ENCODE measurements around the gene UGT1A10. TPM values are rescaled to one million over a fixed set of nuclear protein-coding genes. Genes with fewer than 3 reads are reported as not detected.

UGT1A10 gene
- total RNA-seq, 1 experiment from 2014 or later = not detected

- H3T11ph ChIP-seq (ENCODE audit: low read length) = no peak overlapping the region
- H3K27ac Mint-ChIP-seq = no peak overlapping the region
- no peaks in the 10 kb centered on the region for H3K79me2 ChIP-seq (ENCODE audit: insufficient read depth, low read length)
- H3K23ac ChIP-seq (ENCODE audit: insufficient read length, low read depth, low read length) = no peak overlapping the region
- H2BK120ac ChIP-seq (ENCODE audit: low read depth, low read length, poor library complexity, severe bottlenecking) = no peak overlapping the region
- H2BK15ac ChIP-seq (ENCODE audit: low read depth, low read length) = no peak overlapping the region
- peaks cover 13 to 22% of the 10 kb centered on the region in 2 experiments; a peak in 4 of 5 replicates for H3K9me3 Mint-ChIP-seq
- H2BK12ac ChIP-seq (ENCODE audit: insufficient read length, low read depth, low read length) = no peak overlapping the region
- no peaks in the 10 kb centered on the region for H3K23me2 ChIP-seq (ENCODE audit: insufficient read length, low read depth, low read length, poor library complexity, severe bottlenecking)
- no peak overlapping the region for H2AK5ac ChIP-seq (ENCODE audit: insufficient read length, low read length)
- no peaks in the 10 kb centered on the region for H3K4me1 Mint-ChIP-seq
- H3K9ac ChIP-seq (ENCODE audit: extremely low read depth, insufficient read length, low read length) = no peak overlapping the region
- H3K79me1 ChIP-seq (ENCODE audit: insufficient read depth, low read depth, low read length, poor library complexity, severe bottlenecking) = no peaks in the 10 kb centered on the region
- H3K4me1 ChIP-seq (ENCODE audit: insufficient read depth, low read length) = no peaks in the 10 kb centered on the region
- peaks cover 4% of the 10 kb centered on the region for H3K9me3 ChIP-seq (ENCODE audit: control insufficient read depth, low read depth, low read length)
- H2BK20ac ChIP-seq (ENCODE audit: low read depth, low read length, poor library complexity, severe bottlenecking) = no peak overlapping the region
- H3K4me3 Mint-ChIP-seq = no peak overlapping the region
- no peak overlapping the region for H3K27ac ChIP-seq (ENCODE audit: insufficient read length, low read depth, low read length)
- H3K18ac ChIP-seq (ENCODE audit: insufficient read length, low read depth, low read length) = no peak overlapping the region
- no peak overlapping the region for H3K14ac ChIP-seq (ENCODE audit: insufficient read depth, low read length)
- H4K8ac ChIP-seq (replicated peaks; ENCODE audit: insufficient read length, low read depth, low read length) = no peak overlapping the region
- peaks cover 12% of the 10 kb centered on the region; the same call in 1 of the 2 replicates for H3K27me3 Mint-ChIP-seq (ENCODE audit: low read depth)
- H3K27me3 ChIP-seq (ENCODE audit: insufficient read depth, low read length) = no peaks in the 10 kb centered on the region
- H4K5ac ChIP-seq (ENCODE audit: insufficient read length, low read depth, low read length) = no peak overlapping the region
- no peaks in the 10 kb centered on the region for H4K20me1 ChIP-seq (ENCODE audit: control insufficient read depth, insufficient read depth, insufficient read length)
- H3K4me2 ChIP-seq (ENCODE audit: insufficient read depth, insufficient read length, low read length) = no peak overlapping the region
- H2BK5ac ChIP-seq (ENCODE audit: insufficient read length, low read length) = no peak overlapping the region
- WGBS (ENCODE audit: extremely low coverage, insufficient read length, low lambda C conversion rate) = 100% methylated on average over 1 of the region's 4 CpGs
- peaks cover 1 to 4% (median 1%) of the 10 kb centered on the region in 3 experiments; a peak in 4 of 7 replicates for H3K36me3 Mint-ChIP-seq (ENCODE audit: insufficient read depth in 1 of 3, low read depth in 3 of 3)
- no peak overlapping the region for H3K4ac ChIP-seq (ENCODE audit: low read depth, low read length)
- H4K91ac ChIP-seq (ENCODE audit: insufficient read length, low read depth, low read length) = no peak overlapping the region
- H2AFZ ChIP-seq (ENCODE audit: low read length) = no peak overlapping the region
- TF ChIP-seq CTCF (conservative IDR thresholded peaks at IDR 0.05) = no peak
- no peak overlapping the region for H3K56ac ChIP-seq (ENCODE audit: insufficient read length, low read depth, low read length)
- no peak for DNase-seq
Observed at GRCh38 chr2:233780771-233781170, 144.5 kb downstream of the UGT1A10 start.
